Left lung (tissue), 10 donors: ENCODE measurements around the gene SLC27A4. TPM values are rescaled to one million over a fixed set of nuclear protein-coding genes. Genes with fewer than 3 reads are reported as not detected.

Experiments used
- ATAC-seq: fragments of 200-7000 bp; cut with Tn5 transposase; one replicate; pipeline ENCODE4 v1.9.1; 2020; ENCODE audit warnings: moderate library complexity
- DNase-seq, 4 donors: peaks; one replicate each; pipeline ENCODE4 v3.0.0-alpha.2; 2013 to 2020
- H3K27ac ChIP-seq, 2 donors: fragments of 200-600 bp; sonication (generic) in 1 of 2; one replicate each; pipeline versions ENCODE4 v1.5.0 to v1.8.0; 2020 to 2021
- H3K27me3 ChIP-seq, 2 donors: fragments of 200-600 bp; sonication (generic) in 1 of 2; one replicate each; pipeline versions ENCODE4 v1.5.0 to v1.8.0; 2020 to 2021
- H3K36me3 ChIP-seq, 2 donors: fragments of 200-600 bp; sonication (generic) in 1 of 2; one replicate each; pipeline versions ENCODE4 v1.5.0 to v1.8.0; 2020 to 2021
- H3K4me1 ChIP-seq, 2 donors: fragments of 200-600 bp; one replicate each; pipeline ENCODE4 v1.8.0; 2021
- H3K4me3 ChIP-seq, 2 donors: fragments of 200-600 bp; sonication (generic) in 1 of 2; one replicate each; pipeline versions ENCODE4 v1.5.0 to v1.8.0; 2020 to 2021; ENCODE audit warnings: mild to moderate bottlenecking in 1 of 2
- H3K9me3 ChIP-seq, 2 donors: fragments of 200-600 bp; sonication (generic) in 1 of 2; one replicate each; pipeline versions ENCODE4 v1.5.0 to v1.8.0; 2020 to 2021
- intact Hi-C, 2 donors: fragments of 100-400 bp; cut with DNase I; formaldehyde crosslinking; loops; one replicate each; pipeline versions ENCODE4 v1.11.2 to v1.14.2; 2022
- polyA plus RNA-seq, 6 donors: library from polyadenylated mRNA; unstranded; fragments of 120-200 nt; gene quantifications; one replicate each; pipeline ENCODE4 v1.2.1, GENCODE V29; 2013; ENCODE audit not compliant: insufficient read length in 6 of 6
- total RNA-seq, 2 donors: library from RNA; stranded (reverse); fragmentation: NEBNext Ultra II Directional; extraction: Animal tissue kit (Norgen Biotek cat#: 25700); gene quantifications; one replicate each; pipeline ENCODE4 v1.2.1, GENCODE V29; 2021
- TF ChIP-seq, protein P1 (sequence below), 2 donors: fragments of 200-600 bp; sonication (generic) in 1 of 2; IDR thresholded peaks; one replicate each; pipeline versions ENCODE4 v1.5.0 to v1.8.0; 2021; ENCODE audit warnings: antibody characterized with exemption in 2 of 2
- donor health status: DM: no; HTN: yes; CAD: no.
- donor health status: DM: no; HTN: no; CAD: no.

The SLC27A4 gene
- total and polyA plus RNA-seq, 8 donors: 7.6 to 33.7 (median 12.1) TPM

DNA sequence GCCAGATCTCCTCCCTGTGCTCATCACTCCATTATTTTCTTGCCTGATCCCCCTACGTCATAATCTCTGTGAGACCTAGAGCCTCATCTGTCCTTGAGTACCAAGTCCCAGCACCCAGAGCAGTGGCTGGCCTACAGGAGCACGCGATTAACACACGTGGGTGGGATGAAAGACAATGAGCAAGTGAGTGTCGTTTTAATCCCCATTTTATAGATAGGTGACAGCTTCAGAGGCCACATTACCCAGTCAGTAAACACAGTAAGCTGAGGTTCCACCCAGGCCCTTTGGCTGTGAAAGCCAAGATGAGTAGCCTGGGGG, 35.4 kb upstream of the SLC27A4 start:
- intact Hi-C loops: no loop called here
- ATAC-seq: no peak

DNA sequence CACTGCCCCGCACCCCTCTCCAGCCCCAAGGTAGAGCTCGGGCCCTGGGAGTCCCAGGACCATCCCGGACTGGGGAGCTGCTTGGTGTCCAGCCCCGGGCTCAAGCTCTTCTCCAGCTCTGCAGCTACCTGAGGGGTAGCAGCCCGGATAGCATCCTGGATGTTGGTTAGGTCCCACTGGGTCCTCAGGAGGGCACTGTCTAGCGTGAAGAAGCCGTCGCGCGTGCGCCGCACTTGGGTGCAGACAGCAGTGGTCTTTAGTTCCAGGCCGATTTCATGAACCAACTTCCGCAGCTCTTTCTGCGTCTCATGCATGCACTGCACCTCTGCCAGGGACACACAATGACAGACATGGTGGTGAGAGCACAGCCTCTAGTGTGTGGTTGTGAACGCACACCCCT, 30.8 kb upstream of the SLC27A4 start:
- no peak overlapping the region for H3K4me3 ChIP-seq
- DNase-seq (no peak), ATAC-seq (no peak)
- no peaks in the 10 kb centered on the region for H3K9me3 ChIP-seq
- H3K27me3 ChIP-seq: no peaks in the 10 kb centered on the region
- TF ChIP-seq, protein P1, sequence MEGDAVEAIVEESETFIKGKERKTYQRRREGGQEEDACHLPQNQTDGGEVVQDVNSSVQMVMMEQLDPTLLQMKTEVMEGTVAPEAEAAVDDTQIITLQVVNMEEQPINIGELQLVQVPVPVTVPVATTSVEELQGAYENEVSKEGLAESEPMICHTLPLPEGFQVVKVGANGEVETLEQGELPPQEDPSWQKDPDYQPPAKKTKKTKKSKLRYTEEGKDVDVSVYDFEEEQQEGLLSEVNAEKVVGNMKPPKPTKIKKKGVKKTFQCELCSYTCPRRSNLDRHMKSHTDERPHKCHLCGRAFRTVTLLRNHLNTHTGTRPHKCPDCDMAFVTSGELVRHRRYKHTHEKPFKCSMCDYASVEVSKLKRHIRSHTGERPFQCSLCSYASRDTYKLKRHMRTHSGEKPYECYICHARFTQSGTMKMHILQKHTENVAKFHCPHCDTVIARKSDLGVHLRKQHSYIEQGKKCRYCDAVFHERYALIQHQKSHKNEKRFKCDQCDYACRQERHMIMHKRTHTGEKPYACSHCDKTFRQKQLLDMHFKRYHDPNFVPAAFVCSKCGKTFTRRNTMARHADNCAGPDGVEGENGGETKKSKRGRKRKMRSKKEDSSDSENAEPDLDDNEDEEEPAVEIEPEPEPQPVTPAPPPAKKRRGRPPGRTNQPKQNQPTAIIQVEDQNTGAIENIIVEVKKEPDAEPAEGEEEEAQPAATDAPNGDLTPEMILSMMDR (IDR thresholded peaks at IDR 0.05): no peak
- H3K4me1 ChIP-seq: no peaks in the 10 kb centered on the region
- no peak overlapping the region for H3K27ac ChIP-seq
- peaks cover 0 to 67% of the 10 kb centered on the region in 2 donors for H3K36me3 ChIP-seq
- intact Hi-C loops: no loop called here

More for the DNA sequence above, 35.4 kb upstream of the SLC27A4 start:
- no peak for DNase-seq
- H3K9me3 ChIP-seq: no peaks in the 10 kb centered on the region
- no peak overlapping the region for H3K27ac ChIP-seq
- H3K36me3 ChIP-seq: peaks cover 0 to 23% of the 10 kb centered on the region in 2 donors
- TF ChIP-seq, protein P1 (IDR thresholded peaks at IDR 0.05): no peak
- H3K4me3 ChIP-seq: no peak overlapping the region
- H3K27me3 ChIP-seq: no peaks in the 10 kb centered on the region
- H3K4me1 ChIP-seq: no peaks in the 10 kb centered on the region

DNA sequence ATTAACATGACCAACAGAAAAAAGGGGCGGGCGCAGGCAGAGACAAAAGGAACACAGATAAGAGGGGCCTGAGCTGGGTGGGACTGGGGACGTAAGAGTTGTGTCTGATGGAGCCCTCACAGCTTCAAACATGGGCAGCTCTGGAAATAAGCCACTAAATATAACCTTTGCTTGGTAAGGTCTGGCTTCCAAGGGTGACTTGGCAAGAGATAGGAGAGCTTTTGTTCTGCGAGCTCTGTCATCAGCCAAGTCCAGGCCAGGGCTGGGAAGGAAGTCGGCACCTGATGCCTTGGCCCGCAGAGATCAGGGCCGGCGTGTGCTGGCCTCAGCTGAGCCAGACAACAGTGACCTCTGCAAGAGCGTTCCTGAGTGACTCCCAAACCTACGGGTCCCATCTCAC, 29.9 kb upstream of the SLC27A4 start:
- ATAC-seq: no peak
- Histone ChIP-seq H3K36me3 (peaks cover 0 to 76% of the 10 kb centered on the region in 2 donors), H3K4me3 (no peak overlapping the region), H3K9me3 (no peaks in the 10 kb centered on the region), H3K27ac (no peak overlapping the region), H3K27me3 (no peaks in the 10 kb centered on the region), H3K4me1 (no peaks in the 10 kb centered on the region)
- TF ChIP-seq, protein P1 (IDR thresholded peaks at IDR 0.05): no peak
- intact Hi-C loops: no loop called here
- DNase-seq: no peak

DNA sequence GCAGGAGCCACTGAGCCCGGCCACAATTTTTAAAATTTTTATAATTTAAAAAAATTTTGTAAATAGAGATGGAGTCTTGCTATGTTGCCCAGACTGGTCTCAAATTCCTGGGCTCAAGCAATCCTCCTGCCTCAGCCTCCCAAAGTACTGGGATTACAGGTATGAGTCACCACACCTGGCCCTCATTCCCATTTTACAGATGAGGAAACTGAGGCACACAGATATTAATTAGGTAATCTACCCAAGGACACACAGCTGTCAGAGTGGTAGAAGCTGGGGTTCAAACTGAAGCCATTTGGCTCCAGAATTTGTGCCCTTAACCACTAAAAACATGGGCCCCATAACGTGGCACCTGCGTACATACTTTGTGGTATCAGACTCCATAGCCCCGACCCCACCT, 25.6 kb upstream of the SLC27A4 start:
- peaks cover 0 to 94% of the 10 kb centered on the region in 2 donors for H3K36me3 ChIP-seq
- H3K9me3 ChIP-seq: no peaks in the 10 kb centered on the region
- DNase-seq (no peak), ATAC-seq (no peak)
- no peak overlapping the region for H3K4me3 ChIP-seq
- intact Hi-C loops: no loop called here
- TF ChIP-seq, protein P1 (IDR thresholded peaks at IDR 0.05): no peak
- H3K27me3 ChIP-seq: no peaks in the 10 kb centered on the region
- H3K27ac ChIP-seq: no peak overlapping the region
- H3K4me1 ChIP-seq: no peaks in the 10 kb centered on the region

DNA sequence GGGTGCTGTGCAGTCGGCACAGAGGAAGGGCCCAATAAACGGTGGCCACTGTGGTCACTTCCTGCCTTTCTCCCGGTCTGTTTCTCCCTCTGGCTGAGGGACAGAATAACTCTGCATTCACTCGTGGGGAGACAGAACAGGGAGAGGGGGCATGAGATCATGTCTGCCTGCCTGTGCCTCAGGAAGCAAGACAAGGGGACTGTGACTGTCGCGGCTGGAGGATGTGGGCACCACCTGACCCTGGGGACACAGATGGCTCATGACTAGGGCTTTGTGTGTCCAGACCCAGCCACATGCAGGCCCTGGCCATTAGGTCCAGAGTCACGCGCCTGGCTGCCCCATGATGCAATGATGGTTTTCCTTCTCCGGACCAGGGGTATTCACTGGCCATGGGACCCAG, 23.9 kb upstream of the SLC27A4 start:
- ATAC-seq (no peak), DNase-seq (no peak)
- H3K27ac ChIP-seq: no peak overlapping the region
- intact Hi-C loops: no loop called here
- TF ChIP-seq, protein P1 (IDR thresholded peaks at IDR 0.05): no peak
- H3K4me3 ChIP-seq: no peak overlapping the region
- H3K9me3 ChIP-seq: no peaks in the 10 kb centered on the region
- H3K27me3 ChIP-seq: no peaks in the 10 kb centered on the region
- peaks cover 5 to 6% of the 10 kb centered on the region in 2 donors for H3K4me1 ChIP-seq
- H3K36me3 ChIP-seq: peaks cover 0 to 84% of the 10 kb centered on the region in 2 donors
